Adipose tissue (tissue), 3 donors: Measurements from ENCODE around the gene GAL3ST2. TPM values are rescaled to one million over a fixed set of nuclear protein-coding genes. Genes with fewer than 3 reads are reported as not detected.
"Not testable (repeated sequence)": the region's sequence is repeated elsewhere in the genome, so short reads cannot be mapped to it uniquely, and the experiment has no call there.

Source experiments
- H3K27ac ChIP-seq: one replicate; pipeline ENCODE4 v1.5.1; 2013; ENCODE audit warnings: low read depth, low read length
- WGBS, 3 donors: extraction: QIAGEN DNeasy Blood & Tissue Kit; methylation state at CpG; one replicate each; pipeline ENCODE4 v1.1.7; 2013; 5-methylcytosine and 5-hydroxymethylcytosine counted together
- polyA plus RNA-seq, 3 donors: library from polyadenylated mRNA; stranded (reverse); fragments of 200-250 nt; gene quantifications; one replicate each; pipeline ENCODE4 v1.2.3, GENCODE V29; 2013
- donor health status: healthy with polysubstance abuse.
- donor health status: Bipolar disorder and iron deficiency.
- donor health status: healthy.

GAL3ST2 gene
- under 1 TPM in 1 of 3 donors, not detected in 2; 0.09 TPM for polyA plus RNA-seq

DNA sequence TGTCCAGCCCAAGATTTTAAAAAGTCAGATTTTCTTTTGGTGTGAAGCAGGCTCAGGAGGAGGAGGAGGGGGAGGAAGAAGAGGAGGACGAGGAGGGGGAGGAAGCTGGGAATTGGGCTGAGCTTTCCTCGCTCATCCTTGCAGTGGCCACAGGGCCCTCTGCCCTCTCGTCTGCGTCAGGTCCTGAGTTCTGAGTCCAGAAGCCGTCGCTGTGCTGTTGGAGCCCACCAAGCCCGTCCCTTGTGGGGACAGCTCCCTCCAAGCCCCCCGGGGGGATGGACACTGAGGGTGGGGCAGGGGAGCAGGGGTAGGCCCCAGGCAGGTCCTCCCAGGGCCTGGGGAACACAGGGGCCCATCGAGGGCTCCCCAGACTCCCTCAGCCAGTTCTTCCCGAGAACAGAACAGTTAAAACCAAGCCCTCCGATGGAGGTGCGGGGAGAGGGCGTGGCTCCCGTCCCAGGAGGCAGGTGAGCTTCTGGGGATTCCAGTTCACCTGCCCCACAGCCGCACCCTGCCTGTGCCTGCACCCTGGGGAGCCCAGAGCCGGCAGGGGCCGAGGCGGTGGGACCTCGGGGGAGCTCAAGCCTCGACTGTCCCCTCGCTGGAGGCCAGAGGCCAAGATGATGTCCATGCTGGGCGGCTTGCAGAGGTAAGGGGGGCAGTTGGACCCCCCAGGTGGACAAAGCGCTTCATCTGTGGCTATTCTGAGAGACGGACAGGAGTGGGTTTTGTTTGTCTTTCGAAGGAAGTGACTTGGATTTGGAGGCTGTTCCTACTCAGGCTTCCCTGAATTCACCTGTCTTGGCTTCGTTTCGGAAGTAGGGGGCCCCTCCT is at the start of gene GAL3ST2:
Gene GAL3ST2, plus strand, starts transcription at position 487 of the 834 bp plus-strand sequence. Its CDS starts 134 bp downstream, at position 621.
- 61 to 80% (median 72%) methylated on average over 27 of the region's 27 CpGs for WGBS, 3 donors
- no peak within 1 kb of the TSS for H3K27ac ChIP-seq

DNA sequence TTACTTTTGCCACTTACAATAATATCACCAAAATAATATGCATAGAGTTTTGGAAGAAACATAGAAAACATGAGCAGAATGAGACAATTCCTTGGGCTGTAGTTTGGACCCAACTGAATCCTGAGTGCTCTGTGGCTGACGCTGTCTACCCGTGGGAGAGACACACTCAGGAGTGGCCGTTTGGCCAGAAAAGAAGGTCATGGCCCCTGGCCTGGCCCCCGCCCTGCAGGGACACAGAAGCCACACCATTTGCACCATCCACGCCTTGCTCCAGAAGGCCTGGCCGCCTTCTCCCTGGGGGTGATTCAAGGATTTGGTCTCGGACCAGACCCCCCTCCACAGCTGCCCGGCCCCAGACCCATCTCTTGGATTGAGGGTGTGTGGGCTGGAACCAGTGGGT is 48.6 kb upstream of the GAL3ST2 start:
- WGBS, 3 donors: 69 to 88% (median 79%) methylated on average over 8 of the region's 8 CpGs
- no peak overlapping the region for H3K27ac ChIP-seq

DNA sequence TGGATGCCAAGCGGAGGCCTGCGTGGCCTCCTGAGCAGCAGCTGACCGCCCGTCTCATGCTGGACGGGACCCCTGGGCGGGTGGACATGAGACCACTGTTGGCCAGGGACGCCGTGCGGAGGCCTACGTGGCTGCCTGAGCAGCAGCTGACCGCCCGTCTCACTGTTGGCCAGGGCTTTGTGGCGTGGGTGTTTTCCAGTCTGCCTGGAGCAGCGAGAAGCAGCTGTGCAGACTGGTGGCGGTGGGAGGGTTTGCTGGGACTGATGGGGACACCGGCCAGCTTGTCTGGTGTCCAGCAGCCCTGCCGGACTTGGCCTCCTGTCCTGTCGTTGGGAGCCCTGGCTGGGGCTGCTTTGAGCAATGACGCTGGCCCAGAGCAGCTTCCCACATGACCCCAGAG is 48.0 kb upstream of the GAL3ST2 start:
- WGBS, 3 donors: 60 to 80% (median 75%) methylated on average over 19 of the region's 19 CpGs
- H3K27ac ChIP-seq: no peak overlapping the region

DNA sequence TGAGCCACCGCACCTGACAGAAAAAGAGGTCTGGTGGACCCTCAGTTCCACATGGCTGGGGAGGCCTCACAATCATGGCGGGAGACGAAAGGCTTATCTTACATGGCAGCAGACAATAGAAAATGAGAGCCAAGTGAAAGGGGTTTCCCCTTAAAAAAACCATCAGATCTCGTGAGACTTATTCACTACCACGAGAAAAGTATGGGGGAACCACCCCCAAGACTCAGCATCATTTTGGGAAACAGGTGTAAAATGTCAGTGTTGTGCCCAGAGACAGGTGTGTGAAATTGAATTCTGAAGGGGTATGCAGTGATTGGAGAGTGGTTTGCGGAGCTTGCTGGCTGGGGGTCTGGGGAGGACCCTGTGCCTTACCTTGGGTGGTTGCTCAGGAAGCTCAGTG is 46.8 kb upstream of the GAL3ST2 start:
- 91 to 94% (median 94%) methylated on average over 6 of the region's 6 CpGs for whole genome bisulfite sequencing, 3 donors
- H3K27ac ChIP-seq: no peak overlapping the region

DNA sequence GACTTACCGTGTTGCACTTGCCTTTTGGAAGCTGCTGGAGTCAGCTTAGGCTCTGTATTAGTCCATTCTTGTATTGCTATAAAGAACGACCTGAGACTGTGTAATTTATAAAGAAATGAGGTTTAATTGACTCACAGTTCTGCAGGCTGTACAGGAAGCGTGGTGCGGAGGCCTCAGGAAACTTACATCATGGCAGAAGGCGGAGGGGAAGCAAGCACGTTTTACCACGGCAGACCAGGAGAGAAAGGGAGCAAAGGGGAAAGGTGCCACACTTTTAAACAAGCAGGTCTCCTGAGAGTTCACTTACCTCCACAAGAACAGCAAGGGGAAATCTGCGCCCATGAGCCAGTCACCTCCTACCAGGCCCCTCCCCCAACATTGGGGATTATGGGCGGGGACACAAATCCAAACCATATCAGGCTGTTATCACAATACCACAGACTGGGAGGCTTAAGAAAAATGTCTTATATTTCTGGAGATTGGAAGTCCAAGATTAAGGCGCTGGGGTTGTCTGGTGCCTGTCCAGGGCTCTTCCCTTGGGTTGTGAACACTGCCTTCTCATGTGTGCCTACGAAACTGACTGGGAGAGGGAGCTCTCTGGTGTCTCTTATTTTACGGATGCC is 45.8 kb upstream of the GAL3ST2 start:
- 61 to 87% (median 73%) methylated on average over 12 of the region's 12 CpGs for WGBS, 3 donors

DNA sequence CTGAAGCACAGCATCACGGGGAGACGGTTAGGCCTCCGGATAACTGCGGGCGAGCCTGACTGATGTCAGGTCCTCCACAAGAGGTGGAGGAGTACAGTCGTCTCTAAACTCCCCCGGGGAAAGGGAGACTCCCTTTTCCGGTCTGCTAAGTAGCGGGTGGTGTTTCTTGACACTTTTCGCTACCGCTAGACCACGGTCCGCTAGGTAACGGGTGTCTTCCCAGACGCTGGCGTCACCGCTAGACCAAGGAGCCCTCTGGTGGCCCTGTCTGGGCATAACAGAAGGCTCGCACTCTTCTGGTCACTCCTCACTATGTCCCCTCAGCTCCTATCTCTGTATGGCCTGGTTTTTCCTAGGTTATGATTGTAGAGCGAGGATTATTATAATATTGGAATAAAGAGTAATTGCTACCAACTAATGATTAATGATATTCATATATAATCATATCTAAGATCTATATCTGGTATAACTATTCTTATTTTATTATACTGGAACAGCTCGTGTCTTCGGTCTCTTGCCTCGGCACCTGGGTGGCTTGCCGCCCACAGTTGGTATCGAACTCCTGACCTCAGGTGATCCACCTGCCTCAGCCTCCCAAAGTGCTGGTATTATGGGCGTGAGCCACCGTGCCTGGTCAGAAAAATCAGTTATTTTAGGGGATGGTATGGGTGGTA is 44.0 kb upstream of the GAL3ST2 start:
- WGBS, 3 donors: 38 to 46% (median 41%) methylated on average over 18 to 25 of the region's 26 CpGs
- not testable (repeated sequence) for H3K27ac ChIP-seq

More for the DNA sequence above, 45.8 kb upstream of the GAL3ST2 start:
- H3K27ac ChIP-seq: no peak overlapping the region

DNA sequence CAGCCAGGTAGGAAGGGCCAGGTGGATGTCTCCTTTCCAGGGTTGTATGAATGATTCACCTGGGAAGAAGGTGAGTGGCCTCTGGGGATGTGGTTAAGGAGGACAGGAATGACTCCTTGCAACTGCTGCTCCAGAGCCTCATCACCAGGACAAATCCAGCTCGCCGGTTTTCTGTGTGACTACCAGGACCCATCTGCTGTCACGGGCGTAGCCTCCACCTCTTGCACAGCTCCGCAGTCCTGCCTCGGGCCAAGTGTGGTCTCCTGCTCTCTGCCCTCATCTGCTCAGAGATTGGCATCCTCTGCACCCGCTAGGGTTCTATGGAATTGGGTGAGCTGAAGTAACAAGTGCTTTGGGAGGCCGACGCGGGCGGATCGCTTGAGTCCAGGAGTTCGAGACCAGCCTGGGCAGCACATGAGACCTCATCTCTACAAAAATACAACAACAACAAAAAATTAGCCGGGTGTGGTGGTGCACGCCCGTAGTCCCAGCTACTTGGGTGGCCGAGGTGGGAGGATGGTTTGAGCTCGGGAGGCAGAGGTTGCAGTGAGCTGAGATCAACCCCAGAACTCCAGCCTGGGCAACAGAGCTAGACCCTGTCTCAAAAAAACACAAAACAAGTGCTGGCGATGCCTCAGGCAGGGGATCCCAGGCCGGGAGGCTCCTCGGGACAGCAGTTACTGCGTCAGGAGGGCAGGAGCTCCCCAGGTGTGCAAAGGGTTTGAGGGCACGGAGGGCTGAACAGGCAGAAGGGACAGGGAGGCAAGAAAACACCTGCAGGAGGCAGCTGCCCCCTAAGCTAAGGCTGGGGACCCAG is 43.0 kb upstream of the GAL3ST2 start:
- 81 to 85% (median 85%) methylated on average over 23 of the region's 23 CpGs for WGBS, 3 donors
- H3K27ac ChIP-seq: no peak overlapping the region

DNA sequence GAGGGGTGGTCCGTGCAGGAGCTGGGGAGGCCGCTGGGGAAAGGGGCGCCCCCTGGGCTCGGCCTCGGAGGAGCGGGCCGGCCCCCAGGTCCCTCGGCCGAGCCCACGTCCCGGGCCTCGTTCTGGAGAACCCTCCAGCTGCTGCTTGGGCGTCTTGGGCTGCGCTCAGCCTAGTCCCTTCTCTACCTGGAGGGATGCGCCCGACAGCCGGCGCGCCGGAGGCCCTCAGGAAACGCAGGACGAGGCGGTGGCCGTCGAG is 42.5 kb upstream of the GAL3ST2 start:
- H3K27ac ChIP-seq: no peak overlapping the region
- WGBS, 3 donors: 1% methylated on average over 21 to 25 of the region's 25 CpGs

DNA sequence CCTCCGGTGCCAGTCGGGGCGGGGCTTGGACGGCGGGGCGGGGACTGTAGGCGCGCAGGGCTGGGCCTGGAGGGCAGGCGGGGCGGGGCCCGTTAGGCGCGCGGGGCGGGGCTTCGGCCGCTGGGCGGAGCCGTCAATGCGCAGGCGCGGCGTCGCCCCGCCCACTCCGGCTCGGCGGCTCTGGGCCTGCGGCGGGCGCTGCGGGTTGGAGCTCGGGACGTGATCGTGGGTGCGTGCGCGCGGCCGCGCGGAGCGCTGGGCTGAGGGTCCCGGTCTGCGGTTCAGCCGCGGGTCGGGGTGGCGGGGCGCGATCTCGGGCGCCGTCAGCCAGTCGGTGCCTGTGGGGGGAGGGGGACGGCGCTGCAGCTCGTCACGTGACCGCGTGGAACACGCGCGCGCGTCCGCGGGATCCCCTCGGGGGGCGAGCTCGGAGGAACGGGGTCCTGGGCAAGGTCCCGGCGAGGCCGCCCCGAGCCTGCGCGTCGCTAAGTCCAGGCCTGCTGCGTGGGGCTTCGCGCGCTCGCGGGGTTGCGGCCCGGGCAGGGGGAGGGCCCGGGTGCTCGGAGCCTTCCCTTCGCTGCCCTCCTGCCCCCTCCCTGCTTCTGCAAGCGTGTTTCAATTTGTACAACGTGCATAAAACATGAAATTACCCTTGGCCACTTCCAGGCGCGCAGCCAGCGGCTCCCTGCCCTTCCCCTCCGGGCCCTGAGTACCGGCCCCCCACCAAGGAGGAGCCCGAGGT is 42.0 kb upstream of the GAL3ST2 start, which contains the start of gene D2HGDH:
Gene D2HGDH, plus strand, starts transcription at position 164 of the 742 bp plus-strand sequence. CDS start 595 bp downstream, outside the sequence.
- H3K27ac ChIP-seq: no peak within 1 kb of the TSS
- WGBS, 3 donors: 0 to 1% (median 0%) methylated on average over 63 to 98 of the region's 98 CpGs

DNA sequence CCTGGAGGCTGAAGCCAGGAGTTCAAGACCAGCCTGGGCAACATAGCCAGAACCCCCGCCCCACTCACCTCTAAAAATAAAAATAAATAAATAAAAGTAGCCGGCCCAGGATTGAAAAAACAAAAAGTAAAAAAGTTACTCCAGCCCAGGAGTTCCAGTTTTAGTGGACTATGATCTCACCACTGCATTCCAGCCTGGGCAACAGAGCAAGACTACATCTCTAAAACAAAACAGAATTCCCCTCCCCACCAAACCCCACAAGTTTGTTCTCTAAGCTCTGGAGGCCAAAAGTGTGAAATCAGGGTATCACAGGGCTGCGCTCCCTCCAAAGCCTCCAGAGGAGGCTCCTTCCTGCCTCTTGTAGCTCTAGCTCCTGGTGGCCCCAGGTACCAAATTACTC is 40.5 kb upstream of the GAL3ST2 start:
- no peak overlapping the region for H3K27ac ChIP-seq
- WGBS, 3 donors: 79 to 91% (median 81%) methylated on average over 3 of the region's 3 CpGs

DNA sequence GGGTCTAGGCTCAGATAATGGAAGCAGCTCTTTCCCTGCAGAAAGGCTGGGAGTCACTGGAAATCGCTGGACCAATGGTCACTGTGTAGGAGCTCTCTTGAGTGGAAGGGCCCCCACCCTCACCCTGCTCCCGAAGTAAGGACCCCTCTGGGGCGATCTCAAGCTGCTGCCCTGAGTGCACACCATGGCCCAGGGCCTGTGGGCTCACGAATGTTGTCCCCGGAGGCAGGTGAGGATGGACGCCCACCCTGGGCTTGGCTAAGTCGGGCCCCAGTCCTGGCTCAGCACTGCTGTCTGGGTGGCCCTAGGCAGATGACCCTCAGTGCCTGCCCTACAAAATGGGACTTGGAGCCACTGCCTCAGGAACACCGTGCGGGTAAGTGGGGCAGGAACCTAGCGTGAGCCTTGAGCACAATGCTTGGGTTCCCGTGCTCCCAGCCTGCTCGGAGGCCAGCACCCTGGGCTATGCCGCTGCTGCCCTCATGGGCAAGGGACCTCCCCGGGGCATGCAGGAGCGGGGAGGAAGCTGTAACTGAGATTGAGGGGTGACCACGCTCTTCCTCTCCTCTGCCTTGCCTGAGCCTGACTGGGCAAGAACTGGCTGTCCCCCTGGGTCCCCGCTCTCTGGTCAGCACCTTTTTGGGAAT is 38.5 kb upstream of the GAL3ST2 start:
- 92 to 95% (median 94%) methylated on average over 17 of the region's 17 CpGs for WGBS, 3 donors
- no peak overlapping the region for H3K27ac ChIP-seq

DNA sequence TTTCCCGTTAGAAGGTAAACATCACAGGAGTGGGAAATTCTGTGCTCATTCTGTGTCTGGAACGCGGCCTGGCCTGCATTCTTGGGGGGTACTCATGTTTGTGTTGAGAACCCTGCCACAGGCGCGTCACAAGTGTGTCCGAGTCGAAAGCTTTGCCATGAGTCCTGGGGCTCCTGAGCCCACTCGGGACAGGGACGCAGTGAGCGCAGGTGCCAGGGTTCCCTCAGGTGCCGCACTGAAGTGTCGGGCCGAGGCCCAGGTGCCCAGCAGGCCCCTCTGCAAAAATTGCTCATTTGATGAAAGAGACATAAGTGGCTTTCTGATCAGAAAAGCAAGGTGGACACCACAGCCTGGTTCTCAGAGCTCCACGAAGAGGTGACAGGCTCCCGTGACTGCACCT is 37.4 kb upstream of the GAL3ST2 start:
- 92 to 98% (median 94%) methylated on average over 15 of the region's 15 CpGs for WGBS, 3 donors
- H3K27ac ChIP-seq: no peak overlapping the region

DNA sequence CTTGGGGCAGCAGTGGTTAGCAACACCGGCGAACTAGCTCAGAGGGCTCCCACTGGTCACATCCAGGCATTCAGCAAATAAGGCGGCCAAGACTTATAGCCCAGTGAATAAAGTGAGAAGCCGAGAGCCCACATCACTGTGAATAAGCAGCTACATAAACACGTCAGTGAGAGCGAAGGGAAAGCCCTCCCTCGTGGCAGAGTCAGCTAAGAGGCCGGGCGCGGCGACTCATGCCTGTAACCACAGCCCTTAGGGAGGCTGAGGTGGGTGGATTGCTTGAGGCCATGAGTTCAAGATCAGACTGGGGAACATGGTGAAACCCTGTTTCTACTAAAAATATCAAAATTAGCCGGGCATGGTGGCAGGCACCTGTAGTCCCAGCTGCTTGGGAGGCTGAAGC is 37.0 kb upstream of the GAL3ST2 start:
- WGBS, 3 donors: 87 to 94% (median 89%) methylated on average over 12 of the region's 12 CpGs
- H3K27ac ChIP-seq: no peak overlapping the region

DNA sequence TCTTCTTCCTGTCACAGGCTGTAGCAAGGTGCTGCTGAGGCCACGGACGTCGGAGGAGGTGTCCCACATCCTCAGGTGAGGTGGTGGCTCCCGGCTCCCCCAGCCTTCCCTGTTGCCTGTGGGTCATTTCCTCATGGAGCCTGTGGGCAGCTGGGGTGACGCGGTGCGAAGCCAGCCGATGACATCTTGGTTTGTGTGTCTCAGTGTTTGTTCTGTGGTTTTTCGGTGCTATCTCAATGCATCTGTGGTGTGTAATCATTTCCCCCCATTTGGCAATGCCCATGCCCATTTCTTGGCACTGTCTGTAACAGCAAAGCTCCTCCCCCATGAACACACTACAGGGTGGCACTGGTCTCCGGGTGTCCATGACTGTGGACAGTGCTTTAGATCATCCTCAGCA is 35.6 kb upstream of the GAL3ST2 start:
- 44 to 71% (median 62%) methylated on average over 10 of the region's 10 CpGs for WGBS, 3 donors
- no peak overlapping the region for H3K27ac ChIP-seq

DNA sequence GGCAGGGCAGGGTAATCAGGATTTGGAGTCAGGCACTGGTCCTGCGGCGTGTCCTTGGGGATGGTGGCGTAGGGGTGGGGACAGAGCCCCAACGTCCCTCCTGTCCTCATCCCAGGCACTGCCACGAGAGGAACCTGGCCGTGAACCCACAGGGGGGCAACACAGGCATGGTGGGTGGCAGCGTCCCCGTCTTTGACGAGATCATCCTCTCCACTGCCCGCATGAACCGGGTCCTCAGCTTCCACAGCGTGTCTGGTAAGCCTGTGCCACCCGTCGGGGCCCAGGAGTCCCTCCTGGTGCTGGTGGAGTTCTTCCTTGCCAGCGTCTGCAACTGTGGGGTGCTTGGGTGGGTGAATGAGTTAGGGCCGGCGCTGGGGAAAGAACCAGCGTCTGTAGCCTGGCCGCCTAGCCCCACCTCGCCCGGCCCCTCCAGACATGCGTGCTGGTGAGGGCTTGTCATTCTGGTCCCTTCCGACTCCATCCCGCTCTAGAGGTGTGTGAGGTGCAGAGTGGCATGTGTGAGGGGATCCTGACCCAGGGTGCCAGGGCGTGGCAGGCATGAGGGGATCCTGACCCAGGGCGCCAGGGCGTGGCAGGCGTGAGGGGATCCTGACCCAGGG is 34.2 kb upstream of the GAL3ST2 start:
- 97 to 99% (median 98%) methylated on average over 28 of the region's 28 CpGs for WGBS, 3 donors
- no peak overlapping the region for H3K27ac ChIP-seq

DNA sequence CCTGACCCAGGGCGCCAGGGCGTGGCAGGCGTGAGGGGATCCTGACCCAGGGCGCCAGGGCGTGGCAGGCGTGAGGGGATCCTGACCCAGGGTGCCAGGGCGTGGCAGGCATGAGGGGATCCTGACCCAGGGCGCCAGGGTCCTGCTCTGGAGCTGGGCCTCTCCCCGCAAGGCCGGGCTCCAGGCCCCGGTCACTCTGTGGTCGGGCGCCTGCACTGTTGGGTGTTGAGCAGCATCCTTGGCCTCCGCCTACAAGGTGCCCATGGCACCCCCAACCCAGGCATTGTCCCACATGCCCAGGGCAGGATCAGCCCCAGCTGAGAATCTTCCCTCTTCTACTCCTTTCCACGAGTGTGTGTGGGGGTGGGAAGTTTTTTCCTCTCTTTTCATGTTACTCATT is 33.6 kb upstream of the GAL3ST2 start:
- H3K27ac ChIP-seq: not testable (repeated sequence)
- WGBS, 3 donors: 92 to 96% (median 95%) methylated on average over 10 to 15 of the region's 15 CpGs

DNA sequence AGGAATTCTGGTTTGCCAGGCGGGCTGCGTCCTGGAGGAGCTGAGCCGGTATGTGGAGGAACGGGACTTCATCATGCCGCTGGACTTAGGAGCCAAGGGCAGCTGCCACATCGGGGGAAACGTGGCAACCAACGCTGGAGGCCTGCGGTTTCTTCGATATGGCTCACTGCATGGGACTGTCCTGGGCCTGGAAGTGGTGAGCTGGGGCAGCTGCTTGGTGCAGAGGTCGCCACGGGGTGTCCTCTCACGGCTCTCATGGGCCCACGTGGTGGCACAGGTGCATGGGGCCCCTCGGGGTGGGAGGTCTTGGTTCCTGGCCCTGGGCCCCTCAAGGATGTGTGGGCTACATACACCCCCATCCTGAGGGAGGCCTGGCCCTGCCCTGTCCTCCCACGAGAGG is 33.0 kb upstream of the GAL3ST2 start:
- WGBS, 3 donors: 93 to 97% (median 94%) methylated on average over 14 to 16 of the region's 16 CpGs
- H3K27ac ChIP-seq: no peak overlapping the region
